PC-9 (cell line): ENCODE data around the gene AMACR. TPM values are rescaled to one million over a fixed set of nuclear protein-coding genes. Genes with fewer than 3 reads are reported as not detected.
A peak's percentile ranks its signal among the peaks of the same experiment; 100 is the strongest.

Source experiments
- BruUV-seq: library from RNA; stranded (reverse); fragments of 400-500 nt; replicated peaks from 2 replicates; lab custom pipeline; 2021; lab: Mats Ljungman, UMichigan
- CTCF ChIA-PET: fragments of 300-600 bp; sonication (Branson Sonifier 250); formaldehyde crosslinking; loops from one replicate; lab custom pipeline; 2022; ENCODE audit warnings: antibody characterized with exemption; lab: Charles Lee
- POLR2A ChIA-PET: fragments of 300-600 bp; sonication (Branson Sonifier 250); formaldehyde crosslinking; loops from one replicate; lab custom pipeline; 2022; ENCODE audit warnings: antibody characterized with exemption; ENCODE audit not compliant: unreplicated experiment; lab: Charles Lee
- DNase-seq, 2 experiments: peaks; one replicate each; pipeline versions ENCODE4 v3.0.0 to v3.0.0-alpha.2; 2015 to 2022; ENCODE audit warnings: mixed read lengths in 1 of 2
- H2AFZ ChIP-seq: fragments of 200-600 bp; sonication (generic); 2 replicates; pipeline ENCODE4 v1.8.1; 2017; ENCODE audit warnings: antibody characterized with exemption
- H3F3A ChIP-seq: fragments of 200-600 bp; sonication (generic); 2 replicates; pipeline ENCODE4 v1.8.1; 2017; ENCODE audit warnings: antibody characterized with exemption, mild to moderate bottlenecking, low read depth; ENCODE audit not compliant: insufficient read depth
- H3K27ac ChIP-seq: fragments of 200-600 bp; sonication (generic); 2 replicates; pipeline ENCODE4 v1.6.1; 2016; ENCODE audit warnings: mixed run types
- H3K27me3 ChIP-seq: fragments of 200-600 bp; sonication (generic); 2 replicates; pipeline ENCODE4 v1.6.1; 2016; ENCODE audit warnings: low read depth, mixed run types; ENCODE audit not compliant: insufficient read depth
- H3K36me3 ChIP-seq: fragments of 200-600 bp; sonication (generic); 2 replicates; pipeline ENCODE4 v1.6.1; 2016; ENCODE audit warnings: low read depth, mixed run types
- H3K4me1 ChIP-seq: fragments of 200-600 bp; sonication (generic); replicated peaks from 2 replicates; pipeline ENCODE4 v1.6.1; 2016; ENCODE audit warnings: mixed run types; ENCODE audit not compliant: insufficient read depth
- H3K4me2 ChIP-seq: fragments of 200-600 bp; sonication (generic); 2 replicates; pipeline ENCODE4 v1.6.1; 2017; ENCODE audit warnings: mixed run types
- H3K4me3 ChIP-seq: fragments of 200-600 bp; sonication (generic); 2 replicates; pipeline ENCODE4 v1.6.1; 2016; ENCODE audit warnings: mixed run types
- H3K79me2 ChIP-seq: fragments of 200-600 bp; sonication (generic); 2 replicates; pipeline ENCODE4 v1.6.1; 2017; ENCODE audit warnings: low read depth, mixed run types
- H3K9me2 ChIP-seq: fragments of 200-600 bp; sonication (generic); 2 replicates; pipeline ENCODE4 v1.8.1; 2017; ENCODE audit warnings: mild to moderate bottlenecking; ENCODE audit not compliant: insufficient read depth
- H3K9me3 ChIP-seq: fragments of 200-600 bp; sonication (generic); 2 replicates; pipeline ENCODE4 v1.8.1; 2016; ENCODE audit warnings: low read depth; ENCODE audit not compliant: insufficient read depth
- H4K20me1 ChIP-seq: fragments of 200-600 bp; sonication (generic); 2 replicates; pipeline ENCODE4 v1.8.1; 2017; ENCODE audit not compliant: insufficient read depth
- EZH2 ChIP-seq: fragments of 200-600 bp; sonication (generic); IDR thresholded peaks from 2 replicates; pipeline ENCODE4 v1.8.0; 2017; ENCODE audit warnings: antibody characterized with exemption, low read depth
- intact Hi-C: fragments of 100-400 bp; cut with micrococcal nuclease; formaldehyde crosslinking; loops from one replicate; pipeline ENCODE4 v1.10.0; 2022; ENCODE audit not compliant: unreplicated experiment
- total RNA-seq: library from RNA; stranded (reverse); gene quantifications from 2 replicates; pipeline ENCODE4 v1.2.3, GENCODE V29; 2021
- TF ChIP-seq, protein P1 (sequence below): fragments of 200-600 bp; sonication (generic); conservative IDR thresholded peaks from 2 replicates; pipeline ENCODE4 v1.6.1; 2017; ENCODE audit warnings: mixed run types, antibody characterized with exemption, mild to moderate bottlenecking, moderate library complexity

Gene AMACR
- total RNA-seq, 1 experiment from 2014 or later = 31.2 TPM

- intact Hi-C loops = loop anchor here (1.0 kb wide), 3 partner anchors 36 to 534 kb away; no protein-coding TSS in a partner anchor
- Histone ChIP-seq H3K79me2 (no peaks in the 10 kb centered on the region), H4K20me1 (no peaks in the 10 kb centered on the region), H3K9me3 (no peaks in the 10 kb centered on the region), H3K27ac (no peak overlapping the region), H3K4me1 (0 out of 2 replicates have a peak, but pooled peaks cover 3% of the 10 kb centered on the region), H2AFZ (no peak overlapping the region), H3K4me3 (no peak overlapping the region), H3K27me3 (no peaks in the 10 kb centered on the region), H3K36me3 (no peaks in the 10 kb centered on the region), H3K9me2 (no peaks in the 10 kb centered on the region), H3F3A (no peaks in the 10 kb centered on the region), H3K4me2 (0 out of 2 replicates have a peak overlapping the region, but pooled peaks have one; percentile 1)
- no TSS peak for BruUV-seq
- TF ChIP-seq, protein P1, sequence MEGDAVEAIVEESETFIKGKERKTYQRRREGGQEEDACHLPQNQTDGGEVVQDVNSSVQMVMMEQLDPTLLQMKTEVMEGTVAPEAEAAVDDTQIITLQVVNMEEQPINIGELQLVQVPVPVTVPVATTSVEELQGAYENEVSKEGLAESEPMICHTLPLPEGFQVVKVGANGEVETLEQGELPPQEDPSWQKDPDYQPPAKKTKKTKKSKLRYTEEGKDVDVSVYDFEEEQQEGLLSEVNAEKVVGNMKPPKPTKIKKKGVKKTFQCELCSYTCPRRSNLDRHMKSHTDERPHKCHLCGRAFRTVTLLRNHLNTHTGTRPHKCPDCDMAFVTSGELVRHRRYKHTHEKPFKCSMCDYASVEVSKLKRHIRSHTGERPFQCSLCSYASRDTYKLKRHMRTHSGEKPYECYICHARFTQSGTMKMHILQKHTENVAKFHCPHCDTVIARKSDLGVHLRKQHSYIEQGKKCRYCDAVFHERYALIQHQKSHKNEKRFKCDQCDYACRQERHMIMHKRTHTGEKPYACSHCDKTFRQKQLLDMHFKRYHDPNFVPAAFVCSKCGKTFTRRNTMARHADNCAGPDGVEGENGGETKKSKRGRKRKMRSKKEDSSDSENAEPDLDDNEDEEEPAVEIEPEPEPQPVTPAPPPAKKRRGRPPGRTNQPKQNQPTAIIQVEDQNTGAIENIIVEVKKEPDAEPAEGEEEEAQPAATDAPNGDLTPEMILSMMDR = peak; percentile 90
- TF ChIP-seq EZH2 = no peak
- POLR2A ChIA-PET = interaction anchor here (0.6 kb wide), 3 partner anchors 111 to 531 kb away, joined by 3 to 8 read pairs (median 6); no protein-coding TSS in a partner anchor
- CTCF ChIA-PET = interaction anchor here (0.5 to 2.8 kb wide), 31 partner anchors 9 to 1598 kb away, joined by 3 to 46 read pairs (median 4); partner anchors contain the start of genes ADAMTS12, AMACR and TARS1
- DNase-seq = peak; percentile 59 to 64
Observed at GRCh38 chr5:33969572-33970452, 38.0 kb downstream of the AMACR start.

- no peaks in the 10 kb centered on the region for H4K20me1 ChIP-seq
- CTCF ChIA-PET = interaction anchor here (0.6 to 1.3 kb wide), 2 partner anchors 529 to 537 kb away, joined by 4 to 9 read pairs; no protein-coding TSS in a partner anchor
- intact Hi-C loops = loop anchor here (1.0 kb wide), 3 partner anchors 34 to 532 kb away; no protein-coding TSS in a partner anchor
- no peak overlapping the region for H3K27ac ChIP-seq
- no peaks in the 10 kb centered on the region for H3K27me3 ChIP-seq
- H3K36me3 ChIP-seq = no peaks in the 10 kb centered on the region
- BruUV-seq = no TSS peak
- no peak overlapping the region for H3K4me2 ChIP-seq
- no peak overlapping the region for H2AFZ ChIP-seq
- no peaks in the 10 kb centered on the region for H3K79me2 ChIP-seq
- H3K9me3 ChIP-seq = no peaks in the 10 kb centered on the region
- H3K9me2 ChIP-seq = no peaks in the 10 kb centered on the region; the same call in 1 of the 2 replicates
- H3F3A ChIP-seq = no peaks in the 10 kb centered on the region
- 0 out of 2 replicates have a peak, but pooled peaks cover 3% of the 10 kb centered on the region for H3K4me1 ChIP-seq
- POLR2A ChIA-PET = no interaction called here
- TF ChIP-seq, protein P1 = 0 out of 2 replicates have a peak, but pooled peaks have one; percentile 20
- TF ChIP-seq EZH2 = no peak
- no peak overlapping the region for H3K4me3 ChIP-seq
- DNase-seq = no peak
Observed at GRCh38 chr5:33968211-33969005, 39.4 kb downstream of the AMACR start.

- Histone ChIP-seq H3K9me3 (no peaks in the 10 kb centered on the region), H3K27ac (no peak overlapping the region), H4K20me1 (no peaks in the 10 kb centered on the region), H3K27me3 (no peaks in the 10 kb centered on the region), H3K36me3 (no peaks in the 10 kb centered on the region), H3K9me2 (peaks cover 10% of the 10 kb centered on the region; the same call in 1 of the 2 replicates), H3F3A (no peaks in the 10 kb centered on the region), H3K79me2 (no peaks in the 10 kb centered on the region), H3K4me2 (no peak overlapping the region), H3K4me1 (0 out of 2 replicates have a peak, but pooled peaks cover 3% of the 10 kb centered on the region), H3K4me3 (no peak overlapping the region), H2AFZ (no peak overlapping the region)
- TF ChIP-seq, protein P1 = no peak
- TF ChIP-seq EZH2 = no peak
- POLR2A ChIA-PET = no interaction called here
- CTCF ChIA-PET = interaction anchor here (0.6 kb wide), 1 partner anchor 497 kb away, joined by 10 read pairs; no protein-coding TSS in a partner anchor
- no peak for DNase-seq
- BruUV-seq = no TSS peak
- intact Hi-C loops = no loop called here
Observed at GRCh38 chr5:33966805-33967204, 41.0 kb downstream of the AMACR start.
